Posterior cingulate gyrus (tissue), 11 donors: ENCODE results near the gene ACAP2.
"Not testable (repeated sequence)": the region's sequence is repeated elsewhere in the genome, so short reads cannot be mapped to it uniquely, and the experiment has no call there.

Source experiments
- DNase-seq, 10 donors: peaks; one replicate each; pipeline versions ENCODE4 v3.0.0 to v3.0.0-alpha.2; 2020 to 2021; ENCODE audit warnings: mixed read lengths in 3 of 10
- intact Hi-C: fragments of 100-400 bp; cut with DNase I; formaldehyde crosslinking; loops from one replicate; pipeline ENCODE4 v1.15.1; 2023

Gene ACAP2

DNA sequence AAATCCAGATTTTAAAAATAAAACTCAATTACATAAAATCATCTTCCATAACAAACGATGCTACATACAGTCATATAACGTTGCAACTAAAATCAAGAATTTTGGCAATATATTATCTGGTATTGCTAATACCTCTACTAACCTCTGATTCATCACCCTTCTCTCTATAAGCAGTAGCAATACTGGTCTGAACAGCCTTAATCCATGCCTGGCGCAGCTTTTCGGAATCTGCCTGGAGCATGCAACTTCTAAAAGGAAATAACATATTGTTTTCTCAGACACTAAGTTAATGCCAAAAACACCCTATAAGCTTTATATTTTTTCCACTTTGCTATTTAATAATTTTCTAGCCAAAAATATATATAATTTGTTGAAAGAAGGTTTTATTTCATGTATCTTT is 136.5 kb downstream of the ACAP2 start:
- intact Hi-C loops = no loop called here
- no peak for DNase-seq

DNA sequence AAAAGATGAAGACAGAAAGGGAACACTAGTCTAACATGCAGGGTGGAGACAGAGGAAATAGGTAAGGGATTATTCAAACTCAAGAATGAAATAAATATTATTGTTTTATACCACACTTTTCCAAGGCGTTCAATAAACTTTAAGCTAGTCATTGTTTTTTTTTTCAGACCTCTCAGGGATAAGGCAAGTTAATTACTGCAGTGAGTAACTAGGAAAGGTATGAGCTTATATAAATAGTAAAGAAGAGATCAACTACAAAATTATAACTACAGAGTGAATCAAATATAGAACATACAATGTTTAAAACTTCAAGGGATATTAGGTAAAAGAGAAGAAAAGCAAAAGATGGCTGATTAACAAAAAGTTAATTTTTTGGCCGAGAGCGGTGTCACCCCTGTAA is 140.4 kb downstream of the ACAP2 start:
- intact Hi-C loops = no loop called here
- no peak for DNase-seq

DNA sequence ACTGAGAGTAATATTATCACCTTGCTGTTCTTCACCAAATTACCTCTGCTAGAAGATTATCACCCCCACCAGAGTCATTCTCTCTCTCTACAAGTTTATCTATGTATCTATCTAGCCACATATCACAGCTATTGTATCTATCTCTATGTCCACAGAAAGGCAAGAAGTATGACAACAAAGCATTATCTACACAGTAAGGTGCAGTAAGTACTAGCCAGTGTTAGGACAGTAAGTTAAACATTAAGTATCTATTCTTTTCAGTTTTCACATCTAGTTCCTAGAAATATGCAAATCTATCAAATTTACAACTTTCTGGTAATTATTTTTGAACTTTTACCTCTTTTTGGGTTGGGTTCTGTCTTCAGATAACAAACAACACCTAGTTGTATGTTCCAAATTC is 145.4 kb downstream of the ACAP2 start:
- intact Hi-C loops = no loop called here
- DNase-seq = no peak

DNA sequence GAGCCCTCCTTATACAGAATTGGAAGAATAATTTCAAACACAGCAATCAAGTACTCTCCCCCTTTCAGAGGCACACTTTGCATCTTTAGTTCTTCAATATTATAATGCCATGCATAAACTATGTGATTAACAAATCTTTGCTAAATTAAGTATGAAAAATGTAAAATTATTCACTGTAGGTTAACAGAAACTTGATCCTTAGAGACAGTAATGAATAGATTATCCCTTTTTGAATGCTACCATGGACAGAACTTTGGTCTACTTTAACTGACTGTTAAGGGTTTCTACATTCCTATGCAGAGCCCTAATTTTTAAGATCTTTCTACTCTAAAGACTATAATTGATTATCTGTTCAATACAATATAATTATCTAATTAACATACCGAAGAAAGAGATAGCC is 146.2 kb downstream of the ACAP2 start:
- intact Hi-C loops = no loop called here
- no peak for DNase-seq

DNA sequence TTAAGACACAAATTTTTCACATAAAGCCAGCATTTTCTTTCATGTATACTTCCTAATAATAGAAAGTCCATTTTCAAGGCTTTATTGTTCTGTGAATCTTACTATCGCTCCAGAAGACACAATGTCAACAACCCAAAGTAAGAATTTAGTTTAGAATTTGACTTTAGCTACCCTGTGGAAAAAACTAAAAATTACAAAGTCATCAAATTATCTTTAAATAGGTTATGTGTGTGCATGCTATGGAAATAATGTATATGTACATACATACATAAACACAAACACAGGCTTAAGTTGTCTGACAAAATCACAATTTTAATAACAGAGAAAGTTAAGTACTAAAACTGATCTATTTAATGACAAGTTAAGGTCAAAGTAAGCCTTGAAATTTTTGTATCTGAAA is 151.7 kb downstream of the ACAP2 start:
- intact Hi-C loops = no loop called here
- no peak for DNase-seq

DNA sequence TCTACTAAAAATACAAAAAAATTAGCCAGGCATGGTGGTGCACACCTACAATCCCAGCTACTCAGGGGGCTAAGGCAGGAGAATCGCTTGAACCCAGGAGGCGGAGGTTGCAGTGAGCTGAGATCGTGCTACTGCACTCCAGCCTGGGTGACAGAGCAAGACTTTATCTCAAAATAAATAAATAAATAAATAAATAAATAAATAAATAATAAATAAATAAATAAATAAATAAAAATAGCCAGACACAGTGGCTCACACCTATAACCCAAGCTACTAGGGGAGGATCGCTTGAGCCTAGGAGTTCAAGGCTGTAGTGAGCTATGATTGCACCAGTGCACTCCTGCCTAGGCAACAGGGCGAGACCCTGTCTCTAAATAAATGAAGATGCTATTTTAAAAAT is 152.2 kb downstream of the ACAP2 start:
- DNase-seq, intact Hi-C loops: not testable (repeated sequence)

DNA sequence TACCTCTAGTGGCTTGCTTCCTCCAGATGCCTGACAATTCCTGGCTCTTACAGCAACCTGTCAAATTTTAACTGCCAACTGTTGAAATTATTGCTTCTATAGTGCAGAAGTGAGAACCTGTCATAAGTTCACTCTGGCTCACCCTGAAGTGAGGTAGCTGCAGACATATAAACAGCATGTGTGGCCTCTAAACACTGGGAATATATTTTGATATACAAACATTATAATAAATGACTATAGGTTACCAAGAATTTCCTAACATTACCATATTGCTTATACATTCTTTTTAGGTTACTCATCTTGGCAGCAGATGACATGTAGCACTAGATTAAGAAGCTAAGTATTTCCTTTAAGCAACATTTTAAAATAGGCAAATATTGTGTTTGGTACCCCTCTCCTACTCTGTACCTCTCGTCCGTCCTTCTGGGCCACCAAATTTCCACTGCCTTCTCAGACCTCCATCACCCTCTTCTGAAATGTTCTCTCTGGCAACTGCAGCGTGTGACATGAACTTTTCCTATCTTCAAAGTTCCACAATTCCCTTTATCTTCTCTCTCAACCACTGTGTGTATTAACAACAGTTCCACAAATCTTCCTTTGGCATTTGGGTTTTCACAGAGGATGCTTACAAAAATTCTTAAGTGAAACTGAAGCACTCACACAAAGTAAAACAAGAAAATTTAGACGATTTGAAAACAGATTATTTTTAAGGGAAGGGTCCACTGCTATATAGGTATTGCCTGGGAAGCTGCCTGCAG is 156.5 kb downstream of the ACAP2 start:
- intact Hi-C loops = no loop called here
- DNase-seq = no peak

DNA sequence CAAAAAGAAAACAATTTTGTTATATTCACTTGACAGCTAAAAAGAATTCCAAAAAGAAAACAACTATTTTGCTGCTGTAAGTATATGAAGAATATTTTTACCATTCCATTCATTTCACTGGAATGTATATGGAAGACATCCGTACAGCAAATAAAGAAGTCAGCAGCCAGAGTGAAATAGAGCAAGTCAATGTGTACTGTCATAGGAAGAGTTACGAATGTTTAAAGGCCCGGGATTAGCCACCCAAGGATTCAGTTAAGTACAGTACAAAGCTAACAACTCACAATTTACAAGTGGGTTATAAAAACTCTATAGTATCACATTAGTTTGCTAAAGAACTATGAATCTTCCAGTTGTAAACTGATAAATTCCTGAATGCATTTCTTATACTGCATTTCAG is 157.4 kb downstream of the ACAP2 start:
- intact Hi-C loops = no loop called here
- DNase-seq = no peak

DNA sequence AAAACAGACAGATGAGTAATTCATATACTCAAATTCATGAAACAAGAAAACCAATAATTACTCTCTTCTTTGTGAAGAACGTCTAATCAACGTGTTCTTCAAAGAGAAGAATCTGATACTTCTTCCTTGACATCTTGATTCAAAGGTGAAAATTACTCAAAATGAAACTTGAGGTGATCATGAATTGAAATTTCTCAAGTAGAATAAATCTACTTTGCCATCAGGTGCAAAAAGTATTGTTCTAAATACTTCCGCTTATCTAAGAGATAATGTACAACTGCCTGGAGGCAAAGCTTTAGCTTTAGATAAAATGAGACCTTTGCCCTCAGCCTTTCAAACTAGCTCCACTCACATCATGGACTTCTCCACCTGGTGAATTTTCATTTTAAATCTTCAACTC is 158.0 kb downstream of the ACAP2 start:
- no peak for DNase-seq
- intact Hi-C loops = no loop called here

DNA sequence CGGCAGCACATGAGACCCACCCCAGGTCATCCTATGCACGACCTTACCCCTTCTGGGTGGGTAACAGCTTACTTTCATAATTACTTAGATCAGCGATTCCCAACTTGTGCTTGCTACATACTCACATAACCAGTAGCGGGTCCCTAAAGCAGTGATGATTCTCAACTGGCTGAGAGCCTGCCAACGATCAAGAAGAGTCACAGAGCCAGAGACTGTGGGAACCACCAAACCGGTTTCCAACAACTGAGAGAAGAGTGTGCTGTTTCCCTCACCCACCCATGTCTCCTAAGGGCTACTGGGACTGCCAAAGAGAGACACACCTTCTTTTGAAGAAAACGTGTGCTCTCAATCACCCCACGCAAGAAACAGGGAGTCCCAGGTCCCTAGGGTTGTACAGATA is 159.9 kb downstream of the ACAP2 start:
- intact Hi-C loops = no loop called here
- DNase-seq = no peak

DNA sequence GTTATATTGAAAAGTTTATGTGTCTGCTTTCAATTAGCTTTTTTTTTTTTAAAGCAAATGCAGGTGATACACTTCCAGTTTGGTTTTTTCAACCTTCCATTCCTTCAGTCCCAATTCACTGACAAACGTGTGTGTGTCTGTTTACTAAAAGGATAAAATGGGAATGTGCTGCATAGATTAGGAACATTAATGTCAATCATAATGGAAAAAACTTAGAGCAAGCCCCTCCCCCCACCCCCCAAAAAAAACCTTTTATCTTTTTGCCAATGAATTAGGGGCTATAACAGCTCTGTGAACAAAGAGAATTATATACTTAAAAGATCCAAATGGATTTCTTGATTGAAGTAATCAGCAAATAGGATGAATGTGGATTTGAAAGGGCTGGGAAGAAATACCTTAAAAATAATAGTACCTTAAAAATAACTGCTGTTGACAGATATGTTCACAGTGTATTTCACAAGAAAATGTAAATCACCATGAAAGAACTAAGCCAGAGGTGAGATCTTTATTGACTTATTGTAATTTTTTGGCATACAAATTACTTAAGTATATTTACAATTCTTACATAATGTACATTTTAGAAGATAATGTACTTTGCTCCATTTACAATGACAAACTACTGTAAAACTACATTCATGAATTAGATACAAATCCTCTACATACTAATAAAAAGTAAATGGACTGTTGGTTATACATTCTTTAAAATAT is 168.4 kb downstream of the ACAP2 start:
- no peak for DNase-seq
- intact Hi-C loops = no loop called here

DNA sequence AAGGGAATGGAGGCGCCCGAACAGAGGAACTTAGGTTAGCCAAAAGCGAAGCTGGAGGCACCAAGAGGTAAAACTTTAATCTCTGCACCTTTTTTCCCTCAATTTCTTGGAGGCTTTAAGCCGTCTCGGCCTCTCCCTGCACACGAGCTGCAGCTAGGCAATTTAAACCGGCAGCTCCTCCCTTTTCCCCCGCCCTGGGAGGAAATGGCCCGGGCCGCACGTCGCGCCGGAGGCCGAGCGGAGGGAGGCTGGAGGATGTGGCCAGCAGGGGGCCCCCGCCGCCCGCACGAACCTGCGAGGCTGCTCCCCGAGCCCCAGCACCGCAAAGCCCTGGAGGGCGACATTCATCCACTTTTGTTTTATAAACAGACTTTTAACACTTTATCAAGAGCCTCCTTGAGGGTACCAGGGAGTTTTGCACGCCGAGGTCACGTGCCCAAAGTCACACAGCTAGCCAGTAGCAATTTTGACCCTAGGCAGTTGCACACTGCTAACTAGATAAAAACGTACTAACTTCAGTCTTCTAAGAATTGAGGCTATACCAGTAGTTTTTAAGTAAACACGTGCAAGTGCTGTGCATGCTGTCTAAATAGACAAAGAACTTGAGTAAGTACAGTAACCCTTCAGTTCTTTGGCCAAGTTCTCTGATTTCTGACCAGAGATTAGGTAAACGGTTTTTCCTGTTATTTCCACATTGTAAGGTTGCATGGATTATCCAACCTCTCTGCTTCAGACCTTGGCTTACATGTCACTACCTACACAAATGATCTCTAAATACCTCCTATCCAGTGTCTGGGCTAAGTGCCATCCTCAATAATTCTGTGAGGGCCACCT is 171.2 kb downstream of the ACAP2 start:
- intact Hi-C loops = loop anchor here (1.0 to 2.0 kb wide), 2 partner anchors 171 to 251 kb away; partner anchors contain the start of gene ACAP2
- DNase-seq = peak; percentile 76 to 98 (median 86)

DNA sequence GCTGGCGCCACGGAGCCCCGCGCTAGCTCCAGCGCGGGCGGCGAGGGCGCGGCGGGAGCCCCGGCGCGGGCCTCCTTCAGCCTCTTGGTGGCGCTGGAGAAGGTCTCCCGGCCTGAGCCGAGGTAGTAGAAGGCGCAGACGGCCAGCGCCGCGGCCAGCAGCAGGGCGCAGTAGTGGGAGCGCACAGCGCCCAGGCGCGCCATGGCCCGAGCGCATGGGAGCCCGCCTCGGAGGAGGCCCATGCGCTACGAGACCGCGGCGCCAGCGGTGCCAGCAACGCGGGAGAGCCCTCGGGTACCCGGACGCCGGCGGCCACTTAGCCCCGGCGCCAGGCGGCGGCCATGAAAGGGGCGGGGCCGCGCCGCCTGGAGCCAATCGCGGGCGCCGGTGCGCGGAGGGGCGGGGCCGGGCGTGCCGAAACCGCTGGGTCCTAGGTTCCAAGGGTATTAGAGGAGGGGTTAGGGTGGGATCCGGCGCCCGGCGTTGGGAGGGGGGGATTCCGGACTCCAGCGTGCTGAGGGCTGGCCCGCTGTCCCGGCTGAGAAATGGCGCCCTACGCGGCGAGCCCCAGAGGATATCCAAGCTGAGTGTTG is 171.9 kb downstream of the ACAP2 start, which contains the start of gene XXYLT1:
Gene XXYLT1, minus strand, starts transcription at position 343 of the 593 bp plus-strand sequence. Its CDS starts 101 bp downstream, at position 242.
- intact Hi-C loops = loop anchor here (1.0 to 2.0 kb wide), 2 partner anchors 172 to 251 kb away; partner anchors contain the start of gene ACAP2
- peak; percentile 79 to 98 (median 87) for DNase-seq

DNA sequence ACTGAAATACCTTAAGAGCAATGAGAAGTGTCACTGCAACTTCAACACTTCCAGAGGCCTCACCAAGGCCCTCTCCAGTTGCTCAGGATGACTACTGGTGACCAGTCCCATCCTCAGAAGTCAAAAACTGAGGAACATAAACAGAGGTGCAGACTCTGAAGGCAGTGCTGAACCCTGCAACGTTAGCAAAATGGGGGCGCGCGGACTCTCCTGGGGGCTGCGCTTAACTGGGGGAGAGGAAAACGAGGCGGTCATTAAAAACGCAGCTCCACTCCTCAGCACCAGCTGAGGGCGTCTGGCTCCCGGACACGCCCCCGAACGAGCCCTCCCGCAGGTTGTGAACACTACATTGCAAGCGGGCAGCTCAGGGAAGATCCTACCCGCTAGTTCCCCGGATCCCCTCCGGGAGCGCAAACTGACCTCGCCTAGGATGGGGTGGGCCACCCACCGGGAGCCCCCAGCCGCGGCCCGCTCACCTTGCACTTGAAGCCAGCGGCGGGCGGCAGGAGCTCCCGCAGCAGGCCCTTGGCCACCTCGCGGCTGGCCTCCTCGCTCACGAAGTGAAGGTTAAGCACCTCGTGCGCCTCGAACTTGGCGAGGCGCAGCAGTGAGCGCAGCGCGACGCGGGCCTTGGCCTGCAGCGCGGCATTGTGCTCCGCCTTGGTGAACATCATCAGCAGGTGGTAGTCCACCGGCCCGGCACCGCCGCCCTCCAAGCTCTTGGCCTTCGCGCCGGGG is 172.6 kb downstream of the ACAP2 start:
- intact Hi-C loops = loop anchor here (2.0 kb wide), 1 partner anchor 173 kb away; the partner anchor contains the start of gene ACAP2
- peak in 5 of 10 donors; percentile 41 to 93 (median 78) for DNase-seq

DNA sequence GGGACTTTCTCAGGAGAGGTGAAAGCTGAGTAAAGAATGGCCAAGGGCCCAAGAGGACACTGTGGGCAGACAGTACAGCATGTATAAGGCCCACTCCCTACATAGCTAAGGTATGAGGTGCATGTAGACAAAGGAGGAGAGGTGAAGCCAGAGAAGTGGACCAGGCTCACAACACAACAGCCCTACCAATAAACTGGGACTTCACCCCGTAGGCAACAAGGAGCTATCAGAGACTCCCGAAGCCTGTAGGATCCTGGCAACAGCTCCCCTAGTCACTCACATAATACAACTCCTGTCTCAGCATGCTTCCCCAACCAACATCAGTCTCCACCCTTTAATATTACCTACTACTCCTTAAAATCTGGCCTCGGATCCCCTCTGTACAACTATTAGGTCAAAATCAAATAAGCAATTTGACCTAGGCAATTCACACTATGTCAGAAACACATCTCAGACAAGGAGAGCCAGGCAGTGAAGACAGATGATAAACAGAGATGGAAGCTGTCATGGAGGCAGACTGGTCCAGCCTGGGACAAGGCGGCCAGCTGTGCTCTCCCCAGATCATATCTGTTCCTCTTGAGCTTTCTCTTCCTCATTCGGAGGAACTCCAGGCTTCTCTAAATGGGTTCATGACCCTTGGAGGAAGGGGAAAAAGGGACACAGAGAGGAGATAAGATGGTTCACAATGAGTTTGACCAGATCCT is 173.3 kb downstream of the ACAP2 start:
- intact Hi-C loops = loop anchor here (2.0 to 10.0 kb wide), 2 partner anchors 173 to 505 kb away; partner anchors contain the start of gene ACAP2
- DNase-seq = no peak

DNA sequence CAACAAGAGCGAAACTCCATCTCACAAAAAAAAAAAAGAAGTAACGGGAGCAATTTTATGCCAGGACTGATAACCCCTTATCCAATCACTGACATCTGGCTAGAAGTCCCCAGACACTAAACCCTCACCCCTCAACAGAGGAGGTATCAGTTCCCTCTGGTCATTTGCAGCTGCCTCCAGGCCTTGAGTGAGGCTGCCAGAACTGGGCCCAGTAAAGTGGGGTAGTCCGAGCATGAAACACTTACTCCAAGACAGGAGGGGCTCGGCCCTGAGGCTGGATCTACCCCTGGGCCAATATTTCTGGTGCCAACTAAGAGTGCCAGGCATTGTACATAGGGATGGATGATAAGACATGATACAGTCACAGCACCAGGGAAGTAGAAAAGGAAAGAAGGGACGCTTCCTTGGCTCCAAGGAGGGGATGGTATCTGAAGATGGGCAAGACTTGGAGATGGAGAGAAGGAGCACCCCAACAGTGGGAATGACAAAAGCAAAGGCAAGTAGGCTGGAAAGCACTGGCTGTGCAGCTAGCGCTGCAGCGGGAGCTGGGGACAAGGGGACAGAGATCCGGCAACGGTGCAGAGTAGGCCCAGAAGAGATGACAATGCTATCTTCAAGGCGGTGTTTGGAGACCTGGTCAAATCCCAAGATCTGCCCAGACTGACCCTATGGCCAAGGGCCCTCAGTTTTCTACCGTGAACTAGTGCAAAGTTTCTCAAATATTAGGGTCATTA is 174.1 kb downstream of the ACAP2 start:
- DNase-seq = peak in 2 of 10 donors; percentile 17 to 70
- intact Hi-C loops = loop anchor here (10.0 kb wide), 1 partner anchor 504 kb away; no protein-coding TSS in a partner anchor

DNA sequence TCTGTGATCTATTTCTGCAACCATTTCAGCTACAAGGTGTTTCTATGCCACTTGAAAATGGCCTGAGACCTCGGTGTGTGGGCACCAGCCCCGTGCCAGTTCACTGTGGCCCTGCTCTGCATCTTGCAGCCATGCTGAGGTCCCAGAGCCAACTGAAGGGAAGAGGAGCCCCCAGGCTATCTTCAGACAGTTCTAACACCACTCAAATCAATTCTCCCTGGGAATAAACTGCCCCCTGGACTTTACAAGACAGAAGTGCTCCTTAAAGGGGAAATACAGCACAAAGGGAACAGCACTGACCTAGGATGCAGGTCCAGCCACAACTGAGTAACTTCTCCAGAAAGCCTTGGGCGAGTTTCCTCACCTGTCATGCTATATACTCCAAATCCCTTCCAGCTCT is 175.7 kb downstream of the ACAP2 start:
- peak in 2 of 10 donors; percentile 27 to 61 for DNase-seq
- intact Hi-C loops = loop anchor here (10.0 kb wide), 1 partner anchor 502 kb away; no protein-coding TSS in a partner anchor

DNA sequence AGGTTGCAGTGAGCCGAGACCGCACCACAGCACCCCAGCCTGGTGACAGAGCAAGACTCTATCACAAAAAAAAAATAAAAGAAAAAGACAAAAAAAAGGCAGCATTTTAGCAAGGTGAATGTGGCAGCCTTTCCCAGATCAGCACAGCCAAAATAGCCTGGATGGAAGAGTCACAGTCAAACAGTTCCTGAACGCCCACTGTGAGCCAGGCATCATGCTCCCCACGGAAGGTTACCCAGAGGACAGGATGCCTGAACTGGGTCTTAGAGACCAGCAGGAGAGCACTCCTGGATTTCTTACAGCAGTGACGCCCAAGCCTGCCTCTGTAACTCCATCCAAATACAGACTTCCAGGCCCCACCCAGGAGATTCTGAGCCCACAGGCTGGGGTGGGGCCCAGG is 176.4 kb downstream of the ACAP2 start:
- intact Hi-C loops = loop anchor here (10.0 kb wide), 1 partner anchor 502 kb away; no protein-coding TSS in a partner anchor
- no peak for DNase-seq
